HCT116 (cell line): Measurements from ENCODE around the gene GIMAP5. TPM values are rescaled to one million over a fixed set of nuclear protein-coding genes. Genes with fewer than 3 reads are reported as not detected.

Experiments used
- ATAC-seq: fragments of 200-7000 bp; cut with Tn5 transposase; 2 replicates; pipeline ENCODE4 v1.9.1; 2020; ENCODE audit warnings: mild to moderate bottlenecking, moderate library complexity
- BruUV-seq: library from RNA; stranded (reverse); fragments of 400-500 nt; replicated peaks from 2 replicates; lab custom pipeline; 2021; lab: Mats Ljungman, UMichigan
- CTCF ChIA-PET: fragments of 300-600 bp; sonication (Branson Sonifier 250); formaldehyde crosslinking; loops from one replicate; lab custom pipeline; 2021; ENCODE audit warnings: antibody characterized with exemption; lab: Charles Lee
- POLR2A ChIA-PET: fragments of 300-600, 350-600 bp; sonication (Branson Sonifier 250); formaldehyde crosslinking; loops from one replicate; lab custom pipeline; 2021; ENCODE audit warnings: antibody characterized with exemption; lab: Charles Lee
- RAD21 ChIA-PET, 2 experiments: fragments of 300-600 bp; sonication (Branson Sonifier 250); formaldehyde crosslinking; loops; one replicate each; lab custom pipeline; 2023; ENCODE audit warnings: low total read pairs in 2 of 2; ENCODE audit not compliant: uncharacterized antibody in 2 of 2, unreplicated experiment in 2 of 2, low non-redundant PET in 1 of 2; lab: Charles Lee
- DNase-seq: peaks from one replicate; pipeline ENCODE4 v3.0.0-alpha.2; 2010; ENCODE audit warnings: low read depth, low spot score
- H2AFZ ChIP-seq: fragments of 200-600 bp; shearing (Covaris generic), sonication (generic); 2 replicates; pipeline ENCODE4 v1.6.1; 2017; ENCODE audit warnings: low read depth, mixed run types, mixed read lengths, antibody characterized with exemption, low read length; ENCODE audit not compliant: poor library complexity, severe bottlenecking
- H3K27ac ChIP-seq: 2 replicates; pipeline ENCODE4 v1.5.1; 2012; ENCODE audit warnings: low read depth, low read length
- H3K27me3 ChIP-seq: fragments of 200-600 bp; sonication (generic); 2 replicates; pipeline ENCODE4 v1.6.1; 2016; ENCODE audit warnings: mixed run types, low read length, mixed read lengths; ENCODE audit not compliant: insufficient read depth
- H3K36me3 ChIP-seq, 2 experiments: fragments of 200-500 bp in 1 of 2; fragments of 200-600 bp in 1 of 2; sonication (Bioruptor generic) in 1 of 2; sonication (generic) in 1 of 2; 2 replicates each; pipeline versions ENCODE4 v1.5.1 to v1.6.1; 2014 to 2016; ENCODE audit warnings: low read length in 2 of 2, inconsistent platforms in 1 of 2, mixed read lengths in 1 of 2, mixed run types in 1 of 2; ENCODE audit not compliant: insufficient read depth in 2 of 2, control insufficient read depth in 1 of 2
- H3K4me1 ChIP-seq, 2 experiments: fragments of 200-600 bp in 1 of 2; sonication (generic) in 1 of 2; 2 replicates each; pipeline versions ENCODE4 v1.5.1 to v1.6.1; 2012 to 2017; ENCODE audit warnings: low read length in 2 of 2, inconsistent platforms in 1 of 2, mild to moderate bottlenecking in 1 of 2, mixed read lengths in 1 of 2, mixed run types in 1 of 2, moderate library complexity in 1 of 2; ENCODE audit not compliant: insufficient read depth in 2 of 2, control insufficient read depth in 1 of 2
- H3K4me2 ChIP-seq: fragments of 200-600 bp; sonication (generic); 2 replicates; pipeline ENCODE4 v1.6.1; 2017; ENCODE audit warnings: mixed run types, low read length, mixed read lengths
- H3K4me3 ChIP-seq, 2 experiments: fragments of 200-600 bp in 1 of 2; sonication (generic) in 1 of 2; replicated peaks in 1 of 2; 2 replicates each; pipeline ENCODE4 v1.5.1; 2011 to 2016; ENCODE audit warnings: low read length in 2 of 2, control low read depth in 1 of 2, low read depth in 1 of 2, mild to moderate bottlenecking in 1 of 2, mixed read lengths in 1 of 2, mixed run types in 1 of 2
- H3K79me2 ChIP-seq: fragments of 200-600 bp; sonication (generic); 2 replicates; pipeline ENCODE4 v1.6.1; 2017; ENCODE audit warnings: mild to moderate bottlenecking, mixed run types, low read length, moderate library complexity, mixed read lengths; ENCODE audit not compliant: insufficient read depth
- H3K9ac ChIP-seq: fragments of 200-600 bp; sonication (generic); 2 replicates; pipeline ENCODE4 v1.6.1; 2016; ENCODE audit warnings: low read length, mixed read lengths
- H3K9me2 ChIP-seq: fragments of 200-600 bp; sonication (generic), shearing (Covaris generic); 2 replicates; pipeline ENCODE4 v1.6.1; 2017; ENCODE audit warnings: mixed run types, mild to moderate bottlenecking, moderate library complexity; ENCODE audit not compliant: insufficient read depth
- H3K9me3 ChIP-seq, 2 experiments: fragments of 200-500 bp in 1 of 2; fragments of 200-600 bp in 1 of 2; sonication (Bioruptor generic) in 1 of 2; sonication (generic) in 1 of 2; 2 replicates each; pipeline ENCODE4 v1.6.1; 2014 to 2017; ENCODE audit warnings: low read length in 2 of 2, mixed read lengths in 2 of 2, inconsistent platforms in 1 of 2, low read depth in 1 of 2, mild to moderate bottlenecking in 1 of 2, mixed run types in 1 of 2, moderate library complexity in 1 of 2; ENCODE audit not compliant: control insufficient read depth in 1 of 2, insufficient read depth in 1 of 2
- H4K20me1 ChIP-seq: fragments of 200-600 bp; sonication (generic), shearing (Covaris generic); 2 replicates; pipeline ENCODE4 v1.6.1; 2017; ENCODE audit warnings: mixed run types, mild to moderate bottlenecking, moderate library complexity; ENCODE audit not compliant: insufficient read depth
- CEBPB ChIP-seq: IDR thresholded peaks from 2 replicates; pipeline ENCODE4 v1.6.1; 2012; ENCODE audit warnings: low read depth
- JUND ChIP-seq: IDR thresholded peaks from 2 replicates; pipeline ENCODE4 v1.6.1; 2012
- ZNF274 ChIP-seq: fragments of 200-500 bp; sonication (Bioruptor generic); IDR thresholded peaks from 2 replicates; pipeline ENCODE4 v1.6.1; 2014; ENCODE audit warnings: mild to moderate bottlenecking, low read depth, low read length, inconsistent platforms
- intact Hi-C: fragments of 100-400 bp; cut with micrococcal nuclease; formaldehyde crosslinking; loops from 2 replicates; pipeline ENCODE4 v1.10.0; 2022
- total RNA-seq: library from RNA; stranded (reverse); gene quantifications from one replicate; pipeline ENCODE4 v1.2.1, GENCODE V29; 2021; ENCODE audit not compliant: unreplicated experiment
- TF ChIP-seq, protein P1 (sequence below): IDR thresholded peaks from 2 replicates; pipeline ENCODE4 v1.6.1; 2012; ENCODE audit warnings: low read depth
- TF ChIP-seq, protein P2 (sequence below): IDR thresholded peaks from 2 replicates; pipeline ENCODE4 v1.6.1; 2012

GIMAP5 gene
- total RNA-seq, 1 experiment from 2014 or later = 0.57 TPM

GRCh38 chr7:150715293-150715692, 21.9 kb upstream of the GIMAP5 start (continued):
- no peak for TF ChIP-seq CEBPB

GRCh38 chr7:150715738-150716137, 21.5 kb upstream of the GIMAP5 start:
- ChIA-PET CTCF (interaction anchor here (0.6 kb wide), 1 partner anchor 28 kb away, joined by 4 read pairs; no protein-coding TSS in a partner anchor), RAD21 (no interaction called here), POLR2A (no interaction called here)
- no peak overlapping the region for H3K27ac ChIP-seq
- intact Hi-C loops = no loop called here
- no peaks in the 10 kb centered on the region for H3K9me2 ChIP-seq
- BruUV-seq = no TSS peak
- H3K27me3 ChIP-seq = peaks cover 25% of the 10 kb centered on the region
- H3K79me2 ChIP-seq = no peaks in the 10 kb centered on the region
- H2AFZ ChIP-seq = no peak overlapping the region
- no peaks in the 10 kb centered on the region for H3K36me3 ChIP-seq
- no peak overlapping the region for H3K9ac ChIP-seq
- no peak overlapping the region for H3K4me2 ChIP-seq
- H3K4me1 ChIP-seq = no peaks in the 10 kb centered on the region
- ATAC-seq (no peak), DNase-seq (no peak)
- TF ChIP-seq ZNF274 (no peak), JUND (no peak)
- TF ChIP-seq, protein P1, sequence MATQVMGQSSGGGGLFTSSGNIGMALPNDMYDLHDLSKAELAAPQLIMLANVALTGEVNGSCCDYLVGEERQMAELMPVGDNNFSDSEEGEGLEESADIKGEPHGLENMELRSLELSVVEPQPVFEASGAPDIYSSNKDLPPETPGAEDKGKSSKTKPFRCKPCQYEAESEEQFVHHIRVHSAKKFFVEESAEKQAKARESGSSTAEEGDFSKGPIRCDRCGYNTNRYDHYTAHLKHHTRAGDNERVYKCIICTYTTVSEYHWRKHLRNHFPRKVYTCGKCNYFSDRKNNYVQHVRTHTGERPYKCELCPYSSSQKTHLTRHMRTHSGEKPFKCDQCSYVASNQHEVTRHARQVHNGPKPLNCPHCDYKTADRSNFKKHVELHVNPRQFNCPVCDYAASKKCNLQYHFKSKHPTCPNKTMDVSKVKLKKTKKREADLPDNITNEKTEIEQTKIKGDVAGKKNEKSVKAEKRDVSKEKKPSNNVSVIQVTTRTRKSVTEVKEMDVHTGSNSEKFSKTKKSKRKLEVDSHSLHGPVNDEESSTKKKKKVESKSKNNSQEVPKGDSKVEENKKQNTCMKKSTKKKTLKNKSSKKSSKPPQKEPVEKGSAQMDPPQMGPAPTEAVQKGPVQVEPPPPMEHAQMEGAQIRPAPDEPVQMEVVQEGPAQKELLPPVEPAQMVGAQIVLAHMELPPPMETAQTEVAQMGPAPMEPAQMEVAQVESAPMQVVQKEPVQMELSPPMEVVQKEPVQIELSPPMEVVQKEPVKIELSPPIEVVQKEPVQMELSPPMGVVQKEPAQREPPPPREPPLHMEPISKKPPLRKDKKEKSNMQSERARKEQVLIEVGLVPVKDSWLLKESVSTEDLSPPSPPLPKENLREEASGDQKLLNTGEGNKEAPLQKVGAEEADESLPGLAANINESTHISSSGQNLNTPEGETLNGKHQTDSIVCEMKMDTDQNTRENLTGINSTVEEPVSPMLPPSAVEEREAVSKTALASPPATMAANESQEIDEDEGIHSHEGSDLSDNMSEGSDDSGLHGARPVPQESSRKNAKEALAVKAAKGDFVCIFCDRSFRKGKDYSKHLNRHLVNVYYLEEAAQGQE = no peak
- TF ChIP-seq, protein P2, sequence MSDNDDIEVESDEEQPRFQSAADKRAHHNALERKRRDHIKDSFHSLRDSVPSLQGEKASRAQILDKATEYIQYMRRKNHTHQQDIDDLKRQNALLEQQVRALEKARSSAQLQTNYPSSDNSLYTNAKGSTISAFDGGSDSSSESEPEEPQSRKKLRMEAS = no peak
- TF ChIP-seq, all 23 proteins: peak for 0
- H4K20me1 ChIP-seq = no peaks in the 10 kb centered on the region
- no peak overlapping the region for H3K4me3 ChIP-seq
- no peaks in the 10 kb centered on the region for H3K9me3 ChIP-seq
